GM23338 (cell line): ENCODE results near the gene FAM118B. TPM values are rescaled to one million over a fixed set of nuclear protein-coding genes. Genes with fewer than 3 reads are reported as not detected.

Source experiments
- ATAC-seq: fragments of 200-7000 bp; cut with Tn5 transposase; 3 replicates; pipeline ENCODE4 v1.9.1; 2020
- DNase-seq: peaks from one replicate; pipeline ENCODE4 v3.0.0-alpha.2; 2015; ENCODE audit warnings: low spot score
- H2AFZ ChIP-seq: fragments of 200-600 bp; sonication (generic); 2 replicates; pipeline ENCODE4 v1.8.0; 2016; ENCODE audit warnings: antibody characterized with exemption, mild to moderate bottlenecking, moderate library complexity
- H3F3A ChIP-seq: fragments of 200-600 bp; sonication (generic); replicated peaks from 2 replicates; pipeline ENCODE4 v1.8.0; 2017; ENCODE audit warnings: antibody characterized with exemption, mixed run types, low read depth
- H3K27ac ChIP-seq: fragments of 200-600 bp; sonication (generic); 2 replicates; pipeline ENCODE4 v1.6.1; 2016; ENCODE audit warnings: low read depth
- H3K27me3 ChIP-seq: fragments of 200-600 bp; sonication (generic); 2 replicates; pipeline ENCODE4 v1.8.0; 2016; ENCODE audit warnings: mild to moderate bottlenecking, mixed run types, moderate library complexity; ENCODE audit not compliant: insufficient read depth
- H3K36me3 ChIP-seq: fragments of 200-600 bp; sonication (generic); 2 replicates; pipeline ENCODE4 v1.8.0; 2016; ENCODE audit warnings: mild to moderate bottlenecking; ENCODE audit not compliant: insufficient read depth
- H3K4me1 ChIP-seq: fragments of 200-600 bp; sonication (generic); 2 replicates; pipeline ENCODE4 v1.8.0; 2016; ENCODE audit warnings: mild to moderate bottlenecking, moderate library complexity; ENCODE audit not compliant: insufficient read depth
- H3K4me2 ChIP-seq: fragments of 200-600 bp; sonication (generic); 2 replicates; pipeline ENCODE4 v1.7.1; 2017; ENCODE audit warnings: mixed run types
- H3K4me3 ChIP-seq: fragments of 200-600 bp; sonication (generic); 2 replicates; pipeline ENCODE4 v1.6.1; 2016; ENCODE audit warnings: mixed run types
- H3K79me2 ChIP-seq: fragments of 200-600 bp; sonication (generic); replicated peaks from 2 replicates; pipeline ENCODE4 v1.8.0; 2017; ENCODE audit warnings: mild to moderate bottlenecking; ENCODE audit not compliant: insufficient read depth
- H3K9me2 ChIP-seq: fragments of 200-600 bp; sonication (generic); 2 replicates; pipeline ENCODE4 v1.8.0; 2017; ENCODE audit not compliant: insufficient read depth
- H4K20me1 ChIP-seq: fragments of 200-600 bp; sonication (generic); replicated peaks from 2 replicates; pipeline ENCODE4 v1.8.0; 2017; ENCODE audit warnings: mild to moderate bottlenecking; ENCODE audit not compliant: insufficient read depth
- H3K27ac Mint-ChIP-seq: 2 replicates; pipeline ENCODE4 v1.8.0; 2020; ENCODE audit warnings: inconsistent platforms, mild to moderate bottlenecking, moderate library complexity, mixed read lengths
- H3K27me3 Mint-ChIP-seq: 3 replicates; pipeline ENCODE4 v1.8.0; 2022; ENCODE audit warnings: low read depth, mild to moderate bottlenecking, moderate library complexity, mixed read lengths, inconsistent platforms; ENCODE audit not compliant: insufficient read depth, poor library complexity
- H3K36me3 Mint-ChIP-seq: 3 replicates; pipeline ENCODE4 v1.8.0; 2021; ENCODE audit warnings: low read depth, mild to moderate bottlenecking, inconsistent platforms, moderate library complexity, mixed read lengths
- H3K4me1 Mint-ChIP-seq: 3 replicates; pipeline ENCODE4 v1.8.0; 2020; ENCODE audit warnings: mild to moderate bottlenecking, inconsistent platforms, mixed read lengths
- H3K4me3 Mint-ChIP-seq: 3 replicates; pipeline ENCODE4 v1.8.0; 2021; ENCODE audit warnings: moderate library complexity, mild to moderate bottlenecking, inconsistent platforms, mixed read lengths
- H3K9me3 Mint-ChIP-seq: 3 replicates; pipeline ENCODE4 v1.8.0; 2020; ENCODE audit warnings: moderate library complexity, mild to moderate bottlenecking, inconsistent platforms, mixed read lengths
- CREB1 ChIP-seq: fragments of 250-450 bp; sonication (Bioruptor Pico); IDR thresholded peaks from 2 replicates; pipeline ENCODE4 v1.5.0; 2020; ENCODE audit warnings: low read depth, mild to moderate bottlenecking, moderate library complexity
- CTCF ChIP-seq, 2 experiments: fragments of 200-600 bp in 1 of 2; sonication (generic) in 1 of 2; conservative IDR thresholded peaks; 2 replicates each; pipeline versions ENCODE4 v1.5.1 to v1.6.1; 2016 to 2017; ENCODE audit warnings: antibody characterized with exemption in 2 of 2, low read depth in 2 of 2, mild to moderate bottlenecking in 2 of 2, moderate library complexity in 1 of 2
- ETS1 ChIP-seq: IDR thresholded peaks from 2 replicates; pipeline ENCODE4 v1.6.1; 2016; ENCODE audit warnings: antibody characterized with exemption
- EZH2 ChIP-seq: fragments of 200-600 bp; sonication (generic); IDR thresholded peaks from one replicate; pipeline ENCODE4 v1.8.0; 2017; ENCODE audit warnings: antibody characterized with exemption, mild to moderate bottlenecking, low read depth; ENCODE audit not compliant: unreplicated experiment
- EZH2phosphoT487 ChIP-seq: fragments of 200-600 bp; sonication (generic); IDR thresholded peaks from one replicate; pipeline ENCODE4 v1.8.1; 2018; ENCODE audit warnings: antibody characterized with exemption; ENCODE audit not compliant: unreplicated experiment
- JUNB ChIP-seq: IDR thresholded peaks from one replicate; pipeline ENCODE4 v1.6.1; 2016; ENCODE audit warnings: antibody characterized with exemption; ENCODE audit not compliant: unreplicated experiment
- NANOG ChIP-seq: IDR thresholded peaks from 2 replicates; pipeline ENCODE4 v1.6.1; 2016; ENCODE audit warnings: antibody characterized with exemption, borderline replicate concordance
- POLR2AphosphoS5 ChIP-seq: IDR thresholded peaks from 2 replicates; pipeline ENCODE4 v1.6.1; 2016; ENCODE audit warnings: antibody characterized with exemption, low read depth
- REST ChIP-seq: IDR thresholded peaks from one replicate; pipeline ENCODE4 v1.6.1; 2018; ENCODE audit warnings: antibody characterized with exemption; ENCODE audit not compliant: unreplicated experiment
- STAT1 ChIP-seq: IDR thresholded peaks from one replicate; pipeline ENCODE4 v1.6.1; 2016; ENCODE audit warnings: antibody characterized with exemption; ENCODE audit not compliant: unreplicated experiment
- ZNF114 ChIP-seq: fragments of 250-450 bp; sonication (Bioruptor Pico); IDR thresholded peaks from 2 replicates; pipeline ENCODE4 v1.5.0; 2020; ENCODE audit warnings: mild to moderate bottlenecking, moderate library complexity
- ZNF331 ChIP-seq: fragments of 250-450 bp; sonication (Bioruptor Pico); IDR thresholded peaks from 2 replicates; pipeline ENCODE4 v1.5.0; 2020; ENCODE audit warnings: low read depth, mild to moderate bottlenecking, moderate library complexity
- ZNF462 ChIP-seq: fragments of 250-450 bp; sonication (Bioruptor Pico); IDR thresholded peaks from 2 replicates; pipeline ENCODE4 v1.5.0; 2020; ENCODE audit warnings: mild to moderate bottlenecking, moderate library complexity
- polyA plus RNA-seq: library from polyadenylated mRNA; unstranded; fragments of >200 nt; fragmentation: Nextera tagmentation; extraction: Ambion mirVana; gene quantifications from 2 replicates; pipeline ENCODE4 v1.2.1, GENCODE V29; 2016
- total RNA-seq: library from RNA; depleted of rRNA; stranded (reverse); fragments of >200 nt; shearing (Covaris generic); gene quantifications from 2 replicates; pipeline ENCODE4 v1.2.3, GENCODE V29; 2014

FAM118B gene
- total and polyA plus RNA-seq, 2 experiments from 2014 or later: 33.7 to 43.4 TPM

GRCh38 chr11:126257764-126258163, 46.2 kb downstream of the FAM118B start:
- no peaks in the 10 kb centered on the region for H3K27me3 ChIP-seq
- H3K27me3 Mint-ChIP-seq: no peaks in the 10 kb centered on the region
- DNase-seq: no peak
- no peak overlapping the region for H3K27ac ChIP-seq
- ATAC-seq: no peak
- H4K20me1 ChIP-seq: 0 out of 2 replicates have a peak, but pooled peaks cover 16% of the 10 kb centered on the region
- peaks cover 6% of the 10 kb centered on the region; the same call in 1 of the 2 replicates for H3F3A ChIP-seq
- no peak overlapping the region for H3K27ac Mint-ChIP-seq
- H3K4me1 ChIP-seq: no peaks in the 10 kb centered on the region
- no peak overlapping the region for H3K4me3 Mint-ChIP-seq
- no peaks in the 10 kb centered on the region for H3K9me2 ChIP-seq
- H3K4me1 Mint-ChIP-seq: no peaks in the 10 kb centered on the region
- H3K4me2 ChIP-seq: no peak overlapping the region
- no peak overlapping the region for H3K4me3 ChIP-seq
- peaks cover 58% of the 10 kb centered on the region for H3K36me3 Mint-ChIP-seq
- H2AFZ ChIP-seq: no peak overlapping the region
- no peaks in the 10 kb centered on the region for H3K79me2 ChIP-seq
- TF ChIP-seq STAT1: no peak
- no peak for TF ChIP-seq EZH2phosphoT487
- TF ChIP-seq POLR2AphosphoS5: no peak
- TF ChIP-seq ZNF331 (CRISPR knock-in tag): no peak
- TF ChIP-seq CTCF (conservative IDR thresholded peaks at IDR 0.05; ENCODE audit: low read depth in 2 of 2): no peak
- no peak for TF ChIP-seq REST
- no peak for TF ChIP-seq NANOG
- no peak for TF ChIP-seq JUNB
- no peak for TF ChIP-seq ZNF114 (CRISPR knock-in tag)
- no peak for TF ChIP-seq ETS1
- TF ChIP-seq ZNF462 (CRISPR knock-in tag): no peak
- TF ChIP-seq CREB1 (CRISPR knock-in tag): no peak
- no peak for TF ChIP-seq EZH2
- H3K9me3 Mint-ChIP-seq: no peaks in the 10 kb centered on the region
- peaks cover 27% of the 10 kb centered on the region for H3K36me3 ChIP-seq
